GM12874 (cell line): ENCODE results near the gene TNIP3.
A peak's percentile ranks its signal among the peaks of the same experiment; 100 is the strongest.

Experiments used
- CTCF ChIP-seq: IDR thresholded peaks from 2 replicates; pipeline ENCODE4 v1.5.1; 2011; ENCODE audit warnings: low read depth, mild to moderate bottlenecking, control low read depth, low read length, moderate library complexity; ENCODE audit not compliant: insufficient read depth

TNIP3 gene

GRCh38 chr4:121164291-121164690, at the start of gene TNIP3:
Gene TNIP3 (minus strand): TSS chr4:121164321. CDS start chr4:121164125, 196 bp downstream.
- TF ChIP-seq CTCF: no peak

- no peak for TF ChIP-seq CTCF
Measured at GRCh38 chr4:121212806-121213205, 48.7 kb upstream of the TNIP3 start.

GRCh38 chr4:121209171-121209570, 45.0 kb upstream of the TNIP3 start:
- TF ChIP-seq CTCF: no peak

- no peak for TF ChIP-seq CTCF
Measured at GRCh38 chr4:121208244-121209007, 44.3 kb upstream of the TNIP3 start.

- no peak for TF ChIP-seq CTCF
Measured at GRCh38 chr4:121200795-121201472, 36.8 kb upstream of the TNIP3 start.

GRCh38 chr4:121199742-121200561, 35.8 kb upstream of the TNIP3 start:
- TF ChIP-seq CTCF: peak; percentile 32; the same call in 1 of the 2 replicates

- TF ChIP-seq CTCF: no peak
Measured at GRCh38 chr4:121198251-121198650, 34.1 kb upstream of the TNIP3 start.
